Activated CD4-positive, alpha-beta memory T cell treated with anti-CD3 and anti-CD28 coated beads for 36 hours (primary cell): ENCODE measurements around the gene HSPBP1. TPM values are rescaled to one million over a fixed set of nuclear protein-coding genes. Genes with fewer than 3 reads are reported as not detected.
"Not testable (repeated sequence)": the region's sequence is repeated elsewhere in the genome, so short reads cannot be mapped to it uniquely, and the experiment has no call there.

Experiments used
- CTCF ChIA-PET: fragments of 350-600 bp; sonication (Branson Sonifier 250); formaldehyde crosslinking; loops from one replicate; lab custom pipeline; 2021; ENCODE audit warnings: antibody characterized with exemption, inconsistent platforms; lab: Charles Lee
- POLR2A ChIA-PET: fragments of 350-600 bp; sonication (Branson Sonifier 250); formaldehyde crosslinking; loops from one replicate; lab custom pipeline; 2021; ENCODE audit warnings: antibody characterized with exemption; lab: Charles Lee
- DNase-seq: peaks from one replicate; pipeline ENCODE4 v3.0.0-alpha.2; 2020
- H3K27ac Mint-ChIP-seq: one replicate; pipeline ENCODE4 v1.8.0; 2021; ENCODE audit warnings: mixed read lengths
- H3K27me3 Mint-ChIP-seq: one replicate; pipeline ENCODE4 v1.8.0; 2021; ENCODE audit warnings: mixed read lengths
- H3K36me3 Mint-ChIP-seq: one replicate; pipeline ENCODE4 v1.8.0; 2021; ENCODE audit warnings: mixed read lengths
- H3K4me1 Mint-ChIP-seq: one replicate; pipeline ENCODE4 v1.8.0; 2021; ENCODE audit warnings: low read depth, mixed read lengths
- H3K4me3 Mint-ChIP-seq: one replicate; pipeline ENCODE4 v1.8.0; 2021; ENCODE audit warnings: mild to moderate bottlenecking, mixed read lengths
- H3K9me3 Mint-ChIP-seq: one replicate; pipeline ENCODE4 v1.8.0; 2021; ENCODE audit warnings: mixed read lengths
- intact Hi-C: fragments of 100-400 bp; cut with micrococcal nuclease; formaldehyde crosslinking; loops from one replicate; pipeline ENCODE4 v1.15.1; 2023
- total RNA-seq, 2 experiments: library from RNA; stranded (reverse); gene quantifications; one replicate each; pipeline ENCODE4 v1.2.3, GENCODE V29; 2021

Gene HSPBP1, protein sequence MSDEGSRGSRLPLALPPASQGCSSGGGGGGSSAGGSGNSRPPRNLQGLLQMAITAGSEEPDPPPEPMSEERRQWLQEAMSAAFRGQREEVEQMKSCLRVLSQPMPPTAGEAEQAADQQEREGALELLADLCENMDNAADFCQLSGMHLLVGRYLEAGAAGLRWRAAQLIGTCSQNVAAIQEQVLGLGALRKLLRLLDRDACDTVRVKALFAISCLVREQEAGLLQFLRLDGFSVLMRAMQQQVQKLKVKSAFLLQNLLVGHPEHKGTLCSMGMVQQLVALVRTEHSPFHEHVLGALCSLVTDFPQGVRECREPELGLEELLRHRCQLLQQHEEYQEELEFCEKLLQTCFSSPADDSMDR
- total RNA-seq, result 10 to 100 TPM; 45.0 to 45.4 TPM

DNA sequence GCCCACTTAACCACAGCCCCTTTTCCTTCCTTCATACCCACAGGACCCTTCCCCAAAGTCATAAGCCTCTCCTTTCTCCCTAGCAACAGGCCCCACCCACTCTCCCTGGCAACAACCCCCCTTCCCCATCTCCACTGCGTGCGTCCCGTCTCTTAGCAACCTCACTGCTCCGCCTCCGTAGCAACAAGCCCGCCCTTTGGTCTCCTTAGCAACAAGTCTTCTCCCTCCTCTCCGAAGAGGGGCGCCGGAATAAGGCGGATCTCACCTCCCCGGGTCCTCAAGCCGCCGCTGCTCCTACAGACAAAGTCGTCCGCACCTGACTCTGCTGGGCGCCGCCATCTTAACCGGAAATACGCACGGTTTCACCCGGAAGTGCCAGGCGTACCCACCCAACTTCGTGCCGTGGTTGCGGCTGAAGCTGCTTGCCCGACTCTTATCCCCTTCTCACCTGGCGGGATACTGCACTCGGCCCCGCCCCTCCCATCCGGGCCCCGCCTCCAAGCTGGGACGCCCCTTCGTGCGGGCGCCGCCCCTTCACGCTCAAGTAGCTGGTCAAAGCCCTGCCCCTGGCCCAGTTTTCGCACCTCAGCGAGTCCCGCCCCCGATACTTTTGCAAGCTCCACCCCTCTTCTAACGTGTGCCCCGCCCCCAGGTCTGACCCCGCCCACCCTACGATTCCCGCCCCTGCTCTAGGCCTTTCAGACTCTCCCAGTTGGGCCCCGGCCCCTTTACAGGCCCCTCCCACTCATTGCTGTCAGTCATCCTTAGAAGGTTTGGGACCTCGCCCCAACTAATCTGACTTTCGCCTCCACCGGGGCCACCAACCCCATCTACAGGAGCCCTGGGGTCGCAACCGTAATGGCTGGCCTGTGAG, at the start of gene HSPBP1:
HSPBP1 (minus strand) TSS at position 341 of the 874 bp plus-strand sequence. CDS start 502 bp downstream, outside the sequence.
- Mint-ChIP-seq H3K36me3 (peaks cover 10% of the 10 kb centered on the region), H3K4me3 (peak within 1 kb of the TSS; percentile 93), H3K9me3 (no peaks in the 10 kb centered on the region), H3K27ac (peak within 1 kb of the TSS; percentile 84), H3K27me3 (no peaks in the 10 kb centered on the region), H3K4me1 (peaks cover 42% of the 10 kb centered on the region)
- intact Hi-C loops, result loop anchor here (1.0 kb wide), 2 partner anchors 21 to 59 kb away; partner anchors contain the start of genes KMT5C and PPP6R1
- peak; percentile 98 for DNase-seq
- POLR2A ChIA-PET, result interaction anchor here (0.7 to 1.7 kb wide), 6 partner anchors 21 to 196 kb away, joined by 3 to 18 read pairs (median 5); partner anchors contain the start of genes KMT5C, PPP6R1, TMEM238 and ZNF628
- CTCF ChIA-PET, result interaction anchor here (0.8 to 1.7 kb wide), 3 partner anchors 12 to 104 kb away, joined by 4 to 5 read pairs (median 5); partner anchors contain the start of gene TMEM238

DNA sequence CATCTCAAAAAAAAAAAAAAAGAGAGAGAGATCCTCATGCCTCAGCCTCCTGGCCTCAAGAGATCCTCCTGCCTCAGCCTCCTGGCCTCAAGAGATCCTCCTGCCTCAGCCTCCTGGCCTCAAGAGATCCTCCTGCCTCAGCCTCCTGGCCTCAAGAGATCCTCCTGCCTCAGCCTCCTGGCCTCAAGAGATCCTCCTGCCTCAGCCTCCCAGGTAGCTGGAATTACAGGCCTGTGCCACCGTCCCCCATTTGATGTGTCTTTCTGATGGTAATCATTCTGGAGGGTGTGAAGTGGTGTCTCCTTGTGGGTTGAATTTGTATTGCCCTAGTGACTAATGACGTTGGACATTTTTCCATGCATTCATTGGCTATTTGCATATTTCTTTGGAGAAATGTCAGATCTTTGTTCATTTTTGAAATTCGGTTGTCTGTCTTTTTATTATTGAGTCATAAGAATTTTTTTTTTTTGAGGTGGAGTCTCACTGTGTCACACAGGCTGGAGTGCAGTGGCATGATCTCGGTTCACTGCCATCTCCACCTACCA, 48.9 kb upstream of the HSPBP1 start:
- CTCF ChIA-PET, H3K4me3 Mint-ChIP-seq, H3K9me3 Mint-ChIP-seq, H3K27me3 Mint-ChIP-seq, POLR2A ChIA-PET, H3K4me1 Mint-ChIP-seq, H3K36me3 Mint-ChIP-seq, DNase-seq, intact Hi-C loops, H3K27ac Mint-ChIP-seq: not testable (repeated sequence)

DNA sequence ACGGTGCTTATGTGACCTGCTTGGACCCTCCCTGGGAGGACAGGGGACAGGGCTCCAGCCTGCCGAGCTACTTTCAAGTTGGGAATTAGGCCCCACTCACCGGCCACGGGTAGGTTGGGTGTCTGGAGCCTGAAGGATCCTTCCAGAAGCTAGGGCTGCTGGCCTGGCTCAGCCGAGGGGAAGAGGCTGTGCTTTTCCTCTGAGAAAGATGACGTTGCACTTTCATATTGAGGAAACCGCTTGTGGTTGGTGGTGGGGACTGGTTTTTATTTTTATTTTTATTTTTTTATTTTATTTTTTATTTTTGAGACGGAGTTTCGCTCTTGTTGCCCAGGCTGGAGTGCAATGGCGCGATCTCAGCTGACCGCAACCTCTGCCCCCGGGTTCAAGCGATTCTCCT, 45.3 kb upstream of the HSPBP1 start, which contains the start of gene TMEM150B:
TMEM150B (minus strand) TSS at position 170 of the 400 bp plus-strand sequence. CDS start 4,305 bp downstream, outside the sequence.
- POLR2A ChIA-PET, result no interaction called here
- no peak for DNase-seq
- Mint-ChIP-seq H3K27me3 (peaks cover 14% of the 10 kb centered on the region), H3K9me3 (no peaks in the 10 kb centered on the region), H3K4me1 (no peaks in the 10 kb centered on the region), H3K36me3 (no peaks in the 10 kb centered on the region), H3K27ac (no peak within 1 kb of the TSS), H3K4me3 (no peak within 1 kb of the TSS)
- CTCF ChIA-PET, result interaction anchor here (1.8 kb wide), 1 partner anchor 23 kb away, joined by 4 read pairs; no protein-coding TSS in a partner anchor
- intact Hi-C loops, result no loop called here

DNA sequence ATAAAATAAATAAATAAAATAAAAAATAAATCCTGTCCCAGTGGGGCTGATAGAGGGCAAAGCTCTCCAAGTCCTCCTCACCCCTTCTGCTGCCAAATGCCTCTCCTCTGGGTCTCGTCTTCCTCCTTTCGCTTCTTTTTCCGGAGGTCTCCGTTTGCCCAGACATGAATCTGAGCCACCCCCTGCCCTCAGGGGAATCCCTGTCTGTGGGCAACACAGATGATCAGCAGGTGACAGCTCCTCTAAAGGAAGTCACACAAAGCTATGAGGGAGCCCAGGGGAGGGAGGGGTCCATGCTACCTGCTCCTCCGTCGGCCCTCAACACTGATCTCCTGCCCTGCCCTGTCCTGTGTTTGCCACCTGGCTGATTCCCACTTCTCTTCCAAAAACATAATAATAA, 44.8 kb upstream of the HSPBP1 start:
- Mint-ChIP-seq H3K4me1 (no peaks in the 10 kb centered on the region), H3K27ac (no peak overlapping the region), H3K9me3 (no peaks in the 10 kb centered on the region), H3K27me3 (peaks cover 14% of the 10 kb centered on the region), H3K36me3 (no peaks in the 10 kb centered on the region), H3K4me3 (no peak overlapping the region)
- CTCF ChIA-PET, result interaction anchor here (1.8 kb wide), 1 partner anchor 23 kb away, joined by 4 read pairs; no protein-coding TSS in a partner anchor
- no peak for DNase-seq
- POLR2A ChIA-PET, result no interaction called here
- intact Hi-C loops, result no loop called here

DNA sequence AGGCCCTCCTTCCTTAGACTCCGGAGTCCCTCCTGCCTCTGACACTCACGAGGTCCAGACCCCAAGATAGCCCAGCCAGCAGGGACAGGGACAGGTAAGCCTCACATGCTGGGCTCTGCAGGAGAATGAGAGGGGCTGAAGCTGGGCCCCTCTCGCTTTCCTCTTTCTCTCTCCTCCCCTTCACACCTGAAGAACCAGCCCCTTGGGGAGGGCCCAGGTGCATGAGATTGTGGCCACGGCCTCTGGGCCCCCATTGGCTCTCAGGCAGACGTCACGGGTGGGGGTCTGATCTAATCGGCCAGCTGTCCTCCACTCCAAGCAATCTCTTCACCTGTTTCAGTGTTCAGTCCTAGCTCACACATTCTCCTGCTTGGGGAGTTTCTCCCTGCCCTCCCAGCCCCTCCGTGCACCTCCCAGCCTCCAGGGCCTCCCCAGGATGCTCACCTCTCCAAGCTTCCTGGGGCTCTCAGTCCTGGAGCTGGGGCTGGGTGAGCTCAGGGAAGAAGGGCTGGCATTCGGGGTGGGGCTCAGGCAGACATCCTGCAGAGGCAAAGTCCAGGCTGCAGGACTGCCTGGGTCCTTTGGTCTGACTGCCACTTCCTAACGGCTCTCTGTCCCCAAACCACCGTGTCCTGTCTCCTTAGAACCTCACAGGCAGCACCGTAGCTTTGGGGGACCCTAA, 42.4 kb upstream of the HSPBP1 start:
- Mint-ChIP-seq H3K27ac (no peak overlapping the region), H3K27me3 (peaks cover 9% of the 10 kb centered on the region), H3K4me1 (no peaks in the 10 kb centered on the region), H3K4me3 (no peak overlapping the region), H3K9me3 (no peaks in the 10 kb centered on the region), H3K36me3 (no peaks in the 10 kb centered on the region)
- CTCF ChIA-PET, result no interaction called here
- intact Hi-C loops, result no loop called here
- no peak for DNase-seq
- POLR2A ChIA-PET, result interaction anchor here (1.0 kb wide), 1 partner anchor 26 kb away, joined by 3 read pairs; no protein-coding TSS in a partner anchor

DNA sequence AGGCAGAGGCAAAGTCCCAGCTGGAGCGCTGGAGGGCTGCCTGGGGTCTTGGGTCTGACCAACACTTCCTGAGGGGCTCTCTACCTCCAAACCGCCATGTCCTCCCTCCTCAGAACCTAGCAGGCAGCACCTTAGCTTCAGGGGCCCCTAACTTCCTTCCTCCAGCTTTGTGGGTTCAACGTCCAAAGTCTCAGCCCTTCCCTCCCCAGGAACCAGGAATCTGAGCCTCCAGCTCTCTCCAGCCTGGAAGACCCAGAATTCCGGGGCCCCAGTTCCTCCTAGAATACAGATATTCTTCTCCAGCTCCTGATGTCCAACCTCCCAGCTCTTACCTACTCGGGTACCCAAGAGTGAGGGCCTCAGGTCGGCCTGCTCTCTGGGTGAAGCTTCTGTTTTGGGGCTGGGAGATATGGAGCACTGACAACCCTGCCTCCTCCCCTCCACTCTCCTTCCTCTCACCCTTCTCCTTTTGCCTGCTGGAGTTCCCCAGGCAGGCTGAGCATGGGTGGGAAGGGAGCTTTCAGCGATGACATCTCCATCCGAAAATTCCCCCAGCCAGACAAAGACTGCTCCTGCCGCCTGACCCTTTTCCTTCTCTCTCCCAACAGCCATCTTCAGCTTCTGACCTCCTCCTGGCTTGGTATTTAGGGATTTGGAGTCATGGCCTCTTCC, 41.7 kb upstream of the HSPBP1 start:
- Mint-ChIP-seq H3K36me3 (no peaks in the 10 kb centered on the region), H3K9me3 (no peaks in the 10 kb centered on the region), H3K4me3 (no peak overlapping the region), H3K4me1 (no peaks in the 10 kb centered on the region), H3K27ac (no peak overlapping the region), H3K27me3 (peaks cover 9% of the 10 kb centered on the region)
- DNase-seq, result no peak
- intact Hi-C loops, result no loop called here
- ChIA-PET CTCF (interaction anchor here (2.7 kb wide), 1 partner anchor 20 kb away, joined by 13 read pairs; no protein-coding TSS in a partner anchor), POLR2A (no interaction called here)

DNA sequence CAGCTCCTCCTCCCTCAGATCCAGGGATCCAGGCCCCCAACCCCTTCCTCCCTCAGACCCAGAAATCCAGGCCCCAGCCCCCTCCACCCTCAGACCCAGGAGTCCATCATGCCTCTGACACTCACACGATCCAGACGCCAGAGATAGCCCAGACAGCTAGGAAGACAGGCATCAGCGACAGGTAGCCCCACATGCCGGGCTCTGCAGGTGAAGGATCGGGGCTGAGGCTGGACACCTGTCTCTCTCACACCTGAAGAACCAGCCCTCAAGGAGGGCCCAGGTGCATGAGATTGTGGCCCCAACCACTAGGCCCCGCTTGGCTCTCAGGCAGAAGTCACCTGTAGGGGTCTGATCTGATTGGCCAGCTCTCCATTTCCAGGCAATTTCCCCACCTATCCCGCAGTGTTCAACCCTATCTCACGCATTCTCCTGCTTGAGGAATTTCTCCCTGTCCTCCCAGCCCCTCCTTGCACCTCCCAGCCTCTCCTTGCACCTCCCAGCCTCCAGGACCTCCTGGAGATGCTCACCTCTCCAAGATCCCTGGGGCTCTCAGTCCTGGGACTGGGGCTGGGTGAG, 41.0 kb upstream of the HSPBP1 start:
- intact Hi-C loops, result no loop called here
- no peaks in the 10 kb centered on the region for H3K9me3 Mint-ChIP-seq
- no peak overlapping the region for H3K4me3 Mint-ChIP-seq
- H3K27ac Mint-ChIP-seq, result no peak overlapping the region
- H3K4me1 Mint-ChIP-seq, result no peaks in the 10 kb centered on the region
- POLR2A ChIA-PET, result no interaction called here
- no peak for DNase-seq
- no peaks in the 10 kb centered on the region for H3K36me3 Mint-ChIP-seq
- peaks cover 9% of the 10 kb centered on the region for H3K27me3 Mint-ChIP-seq
- CTCF ChIA-PET, result interaction anchor here (0.7 to 2.7 kb wide), 2 partner anchors 18 to 19 kb away, joined by 3 to 13 read pairs; no protein-coding TSS in a partner anchor

DNA sequence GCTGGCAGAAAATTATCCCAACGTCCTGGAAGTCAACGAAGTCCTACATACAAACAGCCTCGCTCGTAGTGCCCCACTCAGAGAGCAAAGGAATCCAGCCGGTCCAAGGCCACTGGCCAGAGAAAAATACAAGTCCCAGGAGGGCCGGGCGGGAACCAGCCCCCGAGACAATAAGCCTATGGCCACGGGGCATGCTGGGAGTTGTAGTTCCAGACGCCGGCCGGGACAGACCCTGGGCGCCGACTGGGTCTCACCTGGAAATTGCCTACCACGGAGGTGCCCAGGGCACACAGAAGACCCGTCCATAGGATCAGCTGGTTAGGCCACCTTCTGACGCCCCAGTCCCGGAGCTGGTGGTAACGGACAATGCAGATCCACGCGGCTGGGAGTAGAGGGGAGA, 39.9 kb upstream of the HSPBP1 start:
- intact Hi-C loops, result no loop called here
- no peak overlapping the region for H3K4me3 Mint-ChIP-seq
- H3K4me1 Mint-ChIP-seq, result no peaks in the 10 kb centered on the region
- ChIA-PET CTCF (interaction anchor here (2.7 kb wide), 1 partner anchor 18 kb away, joined by 13 read pairs; no protein-coding TSS in a partner anchor), POLR2A (no interaction called here)
- H3K27me3 Mint-ChIP-seq, result peaks cover 9% of the 10 kb centered on the region
- H3K36me3 Mint-ChIP-seq, result no peaks in the 10 kb centered on the region
- no peaks in the 10 kb centered on the region for H3K9me3 Mint-ChIP-seq
- no peak overlapping the region for H3K27ac Mint-ChIP-seq
- no peak for DNase-seq

DNA sequence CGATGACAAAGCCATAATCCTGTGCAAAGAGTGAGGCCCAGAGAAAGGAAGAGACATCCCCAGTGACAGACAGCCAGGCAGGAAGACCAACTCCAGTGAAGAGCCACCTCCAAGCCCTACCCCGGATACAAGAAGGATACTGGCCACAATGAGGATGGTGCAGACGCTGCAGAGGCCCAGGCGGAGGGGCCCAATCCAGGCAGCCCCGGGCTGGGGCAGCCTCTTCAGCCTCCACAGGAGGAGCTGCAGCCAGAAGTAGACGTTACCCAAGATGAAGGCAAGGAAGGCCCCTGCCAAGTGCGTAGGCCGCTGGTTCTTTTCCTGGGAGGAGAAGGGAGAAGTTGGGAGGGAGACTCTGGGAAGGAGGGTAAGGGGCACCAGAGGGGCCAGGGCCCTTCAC, 36.7 kb upstream of the HSPBP1 start:
- no peak for DNase-seq
- Mint-ChIP-seq H3K4me1 (no peaks in the 10 kb centered on the region), H3K27ac (no peak overlapping the region), H3K27me3 (peaks cover 2% of the 10 kb centered on the region), H3K9me3 (no peaks in the 10 kb centered on the region), H3K4me3 (no peak overlapping the region), H3K36me3 (no peaks in the 10 kb centered on the region)
- POLR2A ChIA-PET, result no interaction called here
- CTCF ChIA-PET, result no interaction called here
- intact Hi-C loops, result no loop called here

DNA sequence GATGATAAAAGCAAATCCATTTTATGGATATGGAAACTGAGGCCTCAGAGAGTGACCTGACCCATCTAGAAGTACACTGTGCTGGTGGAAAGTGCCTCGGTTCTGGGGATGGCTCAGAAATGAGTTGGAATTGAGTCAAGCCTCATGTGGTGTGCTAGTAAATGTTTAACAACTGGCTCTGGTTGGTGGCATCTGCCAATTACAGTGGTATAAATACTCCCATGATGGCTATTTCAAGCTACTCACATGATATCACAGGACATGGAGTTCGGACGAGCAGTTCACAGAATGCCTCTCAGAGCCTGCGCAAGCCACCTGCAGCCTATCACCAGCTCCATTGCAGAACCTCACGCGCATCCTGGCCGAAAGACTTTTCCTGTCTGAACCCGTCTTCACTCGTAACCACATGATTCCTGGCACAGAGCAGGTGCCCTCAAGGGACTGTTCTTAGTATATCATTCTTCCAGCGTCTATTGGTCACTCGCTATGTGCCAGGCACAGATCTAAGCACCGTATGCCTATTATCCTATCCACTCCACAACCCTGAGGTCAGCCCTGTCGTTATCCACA, 36.1 kb upstream of the HSPBP1 start:
- no peaks in the 10 kb centered on the region for H3K4me1 Mint-ChIP-seq
- H3K36me3 Mint-ChIP-seq, result no peaks in the 10 kb centered on the region

More for the DNA sequence above, 36.1 kb upstream of the HSPBP1 start:
- intact Hi-C loops, result no loop called here
- Mint-ChIP-seq H3K27ac (no peak overlapping the region), H3K9me3 (no peaks in the 10 kb centered on the region), H3K4me3 (no peak overlapping the region), H3K27me3 (no peaks in the 10 kb centered on the region)
- ChIA-PET CTCF (interaction anchor here (1.3 kb wide), 1 partner anchor 15 kb away, joined by 3 read pairs; no protein-coding TSS in a partner anchor), POLR2A (no interaction called here)
- no peak for DNase-seq
